MCF 10A (cell line): ENCODE results near the gene NEK6. TPM values are rescaled to one million over a fixed set of nuclear protein-coding genes. Genes with fewer than 3 reads are reported as not detected.

ENCODE experiments used
- BruUV-seq: library from RNA; stranded (reverse); fragments of 400-500 nt; replicated peaks from 2 replicates; lab custom pipeline; 2021; lab: Mats Ljungman, UMichigan
- CTCF ChIA-PET: fragments of 300-600 bp; sonication (Branson Sonifier 250); formaldehyde crosslinking; extraction: SDS; loops from one replicate; lab custom pipeline; 2021; ENCODE audit warnings: antibody characterized with exemption, inconsistent platforms; lab: Yijun Ruan, JAX
- POLR2A ChIA-PET: fragments of 300-600, 350-650 bp; sonication (Branson Sonifier 250); formaldehyde crosslinking; extraction: SDS; loops from one replicate; lab custom pipeline; 2020; ENCODE audit warnings: antibody characterized with exemption, inconsistent platforms; lab: Yijun Ruan, JAX
- DNase-seq: peaks from one replicate; pipeline ENCODE4 v3.0.0-alpha.2; 2018; ENCODE audit not compliant: unreplicated experiment
- H3K27ac Mint-ChIP-seq: one replicate; pipeline ENCODE4 v1.8.0; 2022; ENCODE audit warnings: mild to moderate bottlenecking, low read depth, mixed read lengths; ENCODE audit not compliant: unreplicated experiment
- H3K27me3 Mint-ChIP-seq: one replicate; pipeline ENCODE4 v1.8.0; 2022; ENCODE audit warnings: mixed read lengths; ENCODE audit not compliant: insufficient read depth, unreplicated experiment
- H3K36me3 Mint-ChIP-seq: one replicate; pipeline ENCODE4 v1.8.0; 2022; ENCODE audit warnings: mild to moderate bottlenecking, moderate library complexity, mixed read lengths; ENCODE audit not compliant: insufficient read depth, unreplicated experiment
- H3K4me1 Mint-ChIP-seq: one replicate; pipeline ENCODE4 v1.8.0; 2022; ENCODE audit warnings: mixed read lengths; ENCODE audit not compliant: insufficient read depth, unreplicated experiment
- H3K4me3 Mint-ChIP-seq: one replicate; pipeline ENCODE4 v1.8.0; 2022; ENCODE audit warnings: mild to moderate bottlenecking, moderate library complexity, mixed read lengths; ENCODE audit not compliant: unreplicated experiment
- H3K9me3 Mint-ChIP-seq: one replicate; pipeline ENCODE4 v1.8.0; 2022; ENCODE audit warnings: mixed read lengths; ENCODE audit not compliant: unreplicated experiment
- CTCF ChIP-seq: fragments of 200-600 bp; IDR thresholded peaks from one replicate; pipeline ENCODE4 v1.8.0; 2022; ENCODE audit warnings: antibody characterized with exemption, mild to moderate bottlenecking; ENCODE audit not compliant: unreplicated experiment
- intact Hi-C: fragments of 100-400 bp; cut with micrococcal nuclease; formaldehyde crosslinking; loops from 2 replicates; pipeline ENCODE4 v1.14.1; 2022
- total RNA-seq: library from RNA; stranded (reverse); gene quantifications from 2 replicates; pipeline ENCODE4 v1.2.3, GENCODE V29; 2022

NEK6 gene
- total RNA-seq, 1 experiment from 2014 or later, result 27.5 TPM

- peaks cover 27% of the 10 kb centered on the region for H3K4me1 Mint-ChIP-seq
- POLR2A ChIA-PET, result interaction anchor here (0.6 kb wide), 1 partner anchor 48 kb away, joined by 3 read pairs; no protein-coding TSS in a partner anchor
- H3K9me3 Mint-ChIP-seq, result no peaks in the 10 kb centered on the region
- CTCF ChIA-PET, result interaction anchor here (0.6 kb wide), 1 partner anchor 445 kb away, joined by 6 read pairs; no protein-coding TSS in a partner anchor
- no peak overlapping the region for H3K4me3 Mint-ChIP-seq
- H3K27ac Mint-ChIP-seq, result no peak overlapping the region
- no peak for DNase-seq
- TF ChIP-seq CTCF, result no peak
- H3K27me3 Mint-ChIP-seq, result no peaks in the 10 kb centered on the region
- peaks cover 31% of the 10 kb centered on the region for H3K36me3 Mint-ChIP-seq
- no TSS peak for BruUV-seq
- intact Hi-C loops, result loop anchor here (2.0 kb wide), 1 partner anchor 47 kb away; no protein-coding TSS in a partner anchor
These were observed 49.8 kb downstream of the NEK6 start for GRCh38 chr9:124307379-124308030.

- POLR2A ChIA-PET, result no interaction called here
- H3K27me3 Mint-ChIP-seq, result no peaks in the 10 kb centered on the region
- peaks cover 22% of the 10 kb centered on the region for H3K4me1 Mint-ChIP-seq
- no peak overlapping the region for H3K4me3 Mint-ChIP-seq
- DNase-seq, result no peak
- TF ChIP-seq CTCF, result no peak
- CTCF ChIA-PET, result interaction anchor here (0.9 to 1.5 kb wide), 4 partner anchors 11 to 52 kb away, joined by 3 to 6 read pairs (median 4); no protein-coding TSS in a partner anchor
- intact Hi-C loops, result no loop called here
- H3K27ac Mint-ChIP-seq, result no peak overlapping the region
- H3K36me3 Mint-ChIP-seq, result peaks cover 22% of the 10 kb centered on the region
- no peaks in the 10 kb centered on the region for H3K9me3 Mint-ChIP-seq
- BruUV-seq, result no TSS peak
These were observed 51.1 kb downstream of the NEK6 start for GRCh38 chr9:124308606-124309491.

- Mint-ChIP-seq H3K36me3 (peaks cover 23% of the 10 kb centered on the region), H3K27ac (peak overlapping the region; percentile 27)
- POLR2A ChIA-PET, result interaction anchor here (0.8 kb wide), 1 partner anchor 40 kb away, joined by 4 read pairs; no protein-coding TSS in a partner anchor
These were observed 51.9 kb downstream of the NEK6 start for GRCh38 chr9:124309667-124310084.

More at GRCh38 chr9:124309667-124310084, 51.9 kb downstream of the NEK6 start:
- Mint-ChIP-seq H3K9me3 (no peaks in the 10 kb centered on the region), H3K27me3 (no peaks in the 10 kb centered on the region), H3K4me3 (no peak overlapping the region), H3K4me1 (peaks cover 22% of the 10 kb centered on the region)
- CTCF ChIA-PET, result interaction anchor here (0.9 to 1.5 kb wide), 4 partner anchors 11 to 53 kb away, joined by 3 to 6 read pairs (median 4); no protein-coding TSS in a partner anchor
- no peak for TF ChIP-seq CTCF
- peak; percentile 91 for DNase-seq
- intact Hi-C loops, result no loop called here
- BruUV-seq, result no TSS peak
